Measurements from ENCODE around the gene GINS2. TPM values are rescaled to one million over a fixed set of nuclear protein-coding genes. Genes with fewer than 3 reads are reported as not detected.

GINS2 gene
- total RNA-seq, 1 experiment from 2014 or later = 27.0 TPM

DNA sequence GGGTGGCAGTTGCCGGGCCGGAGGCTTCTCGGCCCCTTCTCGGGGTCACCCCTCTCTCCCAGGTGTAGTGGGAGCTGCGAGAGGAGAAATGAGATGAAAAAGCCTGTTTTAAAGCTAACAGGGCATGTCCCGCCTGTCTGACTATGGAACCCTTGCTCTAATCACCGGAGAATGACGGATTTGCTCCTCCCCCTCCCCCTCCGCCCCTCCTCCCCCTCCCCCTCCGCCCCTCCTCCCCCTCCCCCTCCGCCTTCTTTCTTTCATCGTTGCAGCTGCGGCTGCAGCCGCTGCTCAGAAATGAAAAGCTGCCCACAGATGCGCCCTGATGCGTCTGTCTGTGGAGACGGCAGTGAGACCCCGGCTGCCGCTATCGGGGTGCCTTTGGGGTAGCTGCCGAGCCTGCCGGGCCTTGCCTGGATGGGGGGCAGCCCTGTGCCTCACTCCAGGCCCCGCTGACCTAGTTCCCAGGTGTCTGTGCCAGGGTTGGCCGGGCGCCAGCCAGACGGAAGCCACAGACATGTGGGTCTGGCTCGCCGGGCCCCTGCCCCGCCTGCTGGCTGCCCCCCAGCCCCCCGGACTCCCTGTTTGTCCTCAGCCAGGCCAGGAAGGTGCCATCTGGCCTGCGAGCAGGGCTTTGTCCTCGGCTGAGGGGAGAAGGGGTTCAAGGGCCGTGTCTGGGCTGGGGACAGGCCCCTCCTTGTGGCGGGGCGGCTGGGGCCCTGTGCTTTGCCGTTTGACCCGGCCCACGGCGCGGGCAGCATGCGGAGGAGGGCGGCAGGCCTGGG, 37.7 kb downstream of the GINS2 start:
- in situ Hi-C loops (cut with HindIII; ENCODE audit: low pct_unique_long_range_greater_than_20kb, low sequenced_read_pairs) = no loop called here
- DNase-seq (ENCODE audit: low read depth) = no peak

- in situ Hi-C loops (cut with HindIII; ENCODE audit: low pct_unique_long_range_greater_than_20kb, low sequenced_read_pairs) = no loop called here
Observed at GRCh38 chr16:85650135-85650843, 38.5 kb downstream of the GINS2 start.

GRCh38 chr16:85649411-85650134, 39.2 kb downstream of the GINS2 start:
- in situ Hi-C loops (cut with HindIII; ENCODE audit: low pct_unique_long_range_greater_than_20kb, low sequenced_read_pairs) = no loop called here
- DNase-seq (ENCODE audit: low read depth) = no peak

More at GRCh38 chr16:85650135-85650843, 38.5 kb downstream of the GINS2 start:
- no peak for DNase-seq (ENCODE audit: low read depth)

DNA sequence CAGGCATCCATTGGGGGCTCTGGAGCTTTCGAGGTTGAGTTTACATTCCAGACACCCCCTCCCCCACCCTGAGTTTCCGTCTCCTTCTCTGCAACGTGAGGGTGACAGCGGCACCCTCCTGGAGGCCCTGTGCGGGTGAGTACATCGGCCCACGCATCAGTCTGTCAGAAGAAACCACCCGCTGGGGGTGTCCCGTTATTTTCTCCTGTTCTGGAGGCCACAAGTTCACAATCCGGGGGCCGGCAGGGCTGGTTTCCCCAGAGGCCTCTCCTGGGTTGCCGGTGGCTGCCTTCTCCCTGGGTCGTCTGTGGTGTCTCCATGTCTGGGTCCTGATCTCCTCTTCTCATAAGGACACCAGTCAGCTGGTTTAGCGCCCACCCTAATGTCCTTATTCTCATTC, 39.9 kb downstream of the GINS2 start:
- in situ Hi-C loops (cut with HindIII; ENCODE audit: low pct_unique_long_range_greater_than_20kb, low sequenced_read_pairs) = no loop called here

DNA sequence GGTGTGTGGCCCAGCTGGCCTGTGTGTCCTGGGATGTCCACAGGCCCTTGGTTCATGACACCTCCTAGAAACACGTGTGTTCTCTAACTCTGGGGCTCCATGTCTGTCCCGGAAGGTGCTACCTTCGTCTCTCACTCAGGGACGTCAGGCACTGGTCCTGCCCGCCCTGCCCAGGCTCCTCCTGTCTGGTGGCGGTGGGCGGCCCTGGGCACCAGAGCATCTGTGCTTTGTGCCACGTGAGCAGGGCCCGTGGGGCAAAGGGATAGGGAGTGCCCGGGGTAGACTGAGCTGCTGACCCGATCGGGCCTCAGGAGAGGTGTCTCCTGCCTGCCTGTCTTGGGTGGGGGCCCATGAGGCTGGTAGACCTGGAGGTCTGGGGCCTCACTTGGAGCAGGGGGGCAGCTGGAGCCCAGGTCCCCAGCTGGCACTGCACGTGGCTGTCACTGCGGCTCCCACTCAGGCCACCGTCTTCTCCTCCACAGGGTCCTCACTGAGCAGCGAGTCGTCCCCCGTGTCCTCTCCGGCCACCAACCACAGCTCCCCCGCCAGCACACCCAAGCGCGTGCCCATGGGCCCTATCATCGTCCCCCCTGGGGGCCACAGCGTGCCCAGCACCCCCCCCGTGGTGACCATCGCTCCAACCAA, 40.6 kb downstream of the GINS2 start:
- no peak for DNase-seq (ENCODE audit: low read depth)
- in situ Hi-C loops (cut with HindIII; ENCODE audit: low pct_unique_long_range_greater_than_20kb, low sequenced_read_pairs) = no loop called here

More for the DNA sequence above, 39.9 kb downstream of the GINS2 start:
- DNase-seq (ENCODE audit: low read depth) = no peak

DNA sequence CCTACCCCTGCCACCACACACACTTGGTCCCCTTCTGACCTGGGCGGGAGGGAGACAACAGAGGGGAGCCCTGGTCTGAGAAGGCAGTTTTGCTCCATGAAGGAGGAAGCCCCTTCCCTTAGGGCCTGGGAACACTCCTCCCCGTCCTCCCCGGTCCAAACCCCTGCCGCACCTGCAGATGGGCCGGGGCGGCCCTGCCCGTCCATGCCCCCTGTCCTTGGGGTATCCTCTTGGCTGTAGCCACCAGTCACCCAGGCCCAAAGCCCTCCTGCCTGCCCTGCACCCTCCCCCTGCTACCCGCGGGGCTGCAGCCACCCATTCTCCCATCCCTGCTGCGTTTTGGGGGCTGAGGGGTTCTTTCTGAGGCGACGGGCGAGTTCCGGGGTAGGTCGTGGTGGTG, 41.8 kb downstream of the GINS2 start:
- in situ Hi-C loops (cut with HindIII; ENCODE audit: low pct_unique_long_range_greater_than_20kb, low sequenced_read_pairs) = no loop called here
- DNase-seq (ENCODE audit: low read depth) = no peak

GRCh38 chr16:85646358-85646907, 42.3 kb downstream of the GINS2 start:
- no peak for DNase-seq (ENCODE audit: low read depth)
- in situ Hi-C loops (cut with HindIII; ENCODE audit: low pct_unique_long_range_greater_than_20kb, low sequenced_read_pairs) = no loop called here

GRCh38 chr16:85645021-85645589, 43.6 kb downstream of the GINS2 start:
- no peak for DNase-seq (ENCODE audit: low read depth)
- in situ Hi-C loops (cut with HindIII; ENCODE audit: low pct_unique_long_range_greater_than_20kb, low sequenced_read_pairs) = no loop called here

- no peak for DNase-seq (ENCODE audit: low read depth)
- in situ Hi-C loops (cut with HindIII; ENCODE audit: low pct_unique_long_range_greater_than_20kb, low sequenced_read_pairs) = no loop called here
Observed at GRCh38 chr16:85644093-85644712, 44.6 kb downstream of the GINS2 start.

DNA sequence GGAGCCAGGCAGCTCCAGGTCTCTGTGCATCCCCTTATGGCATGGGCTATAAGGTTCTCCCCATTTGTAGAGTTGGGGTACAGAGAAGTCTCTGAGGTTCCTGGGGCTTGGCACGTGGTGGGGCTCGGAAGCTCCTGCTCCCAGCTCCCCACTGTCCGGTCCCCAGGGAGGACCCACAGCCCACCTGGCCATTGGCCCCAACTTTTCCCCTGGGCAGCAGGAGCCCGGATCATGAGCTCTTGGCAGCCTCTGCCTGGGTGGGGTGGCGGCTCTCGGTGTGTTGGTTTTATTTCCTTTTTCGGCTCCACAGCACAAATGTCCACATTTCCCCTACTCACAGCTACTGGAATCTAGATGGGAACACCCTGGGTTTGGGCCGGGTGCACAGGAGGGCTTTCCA, 45.1 kb downstream of the GINS2 start:
- in situ Hi-C loops (cut with HindIII; ENCODE audit: low pct_unique_long_range_greater_than_20kb, low sequenced_read_pairs) = no loop called here
- no peak for DNase-seq (ENCODE audit: low read depth)

- DNase-seq (ENCODE audit: low read depth) = no peak
- in situ Hi-C loops (cut with HindIII; ENCODE audit: low pct_unique_long_range_greater_than_20kb, low sequenced_read_pairs) = no loop called here
Observed at GRCh38 chr16:85642762-85643358, 45.9 kb downstream of the GINS2 start.

- in situ Hi-C loops (cut with HindIII; ENCODE audit: low pct_unique_long_range_greater_than_20kb, low sequenced_read_pairs) = no loop called here
- DNase-seq (ENCODE audit: low read depth) = no peak
Observed at GRCh38 chr16:85641776-85642176, 47.0 kb downstream of the GINS2 start.

GRCh38 chr16:85641305-85641704, 47.4 kb downstream of the GINS2 start:
- in situ Hi-C loops (cut with HindIII; ENCODE audit: low pct_unique_long_range_greater_than_20kb, low sequenced_read_pairs) = no loop called here

GRCh38 chr16:85640585-85640984, 48.2 kb downstream of the GINS2 start:
- in situ Hi-C loops (cut with HindIII; ENCODE audit: low pct_unique_long_range_greater_than_20kb, low sequenced_read_pairs) = no loop called here
- DNase-seq (ENCODE audit: low read depth) = no peak

More at GRCh38 chr16:85641305-85641704, 47.4 kb downstream of the GINS2 start:
- no peak for DNase-seq (ENCODE audit: low read depth)

- in situ Hi-C loops (cut with HindIII; ENCODE audit: low pct_unique_long_range_greater_than_20kb, low sequenced_read_pairs) = no loop called here
- no peak for DNase-seq (ENCODE audit: low read depth)
Observed at GRCh38 chr16:85640254-85640558, 48.5 kb downstream of the GINS2 start.

GRCh38 chr16:85639529-85640253, 49.1 kb downstream of the GINS2 start:
- in situ Hi-C loops (cut with HindIII; ENCODE audit: low pct_unique_long_range_greater_than_20kb, low sequenced_read_pairs) = no loop called here
- no peak for DNase-seq (ENCODE audit: low read depth)

All from Caki2 (cell line).